ENCODE data around the gene WASF1. TPM values are rescaled to one million over a fixed set of nuclear protein-coding genes. Genes with fewer than 3 reads are reported as not detected.
"Not testable (repeated sequence)": the region's sequence is repeated elsewhere in the genome, so short reads cannot be mapped to it uniquely, and the experiment has no call there.

WASF1 gene
- total RNA-seq, 3 donors from 2014 or later = 1.2 to 2.3 (median 1.9) TPM

DNA sequence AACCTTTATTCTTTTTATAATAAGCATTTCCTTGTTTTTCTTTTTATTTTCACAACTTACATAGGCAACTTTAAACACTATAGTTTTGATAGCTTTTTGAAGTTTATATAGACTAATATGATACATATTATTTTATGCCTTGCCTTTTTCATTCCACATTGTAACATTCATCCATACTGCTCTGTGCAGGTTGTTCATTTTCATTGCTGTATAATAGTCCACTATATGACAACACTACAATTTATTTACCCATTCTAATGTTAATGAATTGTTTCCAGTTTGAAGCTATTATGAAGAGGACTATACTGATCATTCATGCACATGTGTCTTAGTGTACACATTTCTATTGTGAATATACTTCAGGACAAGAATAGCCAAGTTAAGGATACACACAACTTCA is 49.1 kb downstream of the WASF1 start:
- H3K4me1 Mint-ChIP-seq (ENCODE audit: low read depth) = no peaks in the 10 kb centered on the region
- no peak overlapping the region for H3K4me3 Mint-ChIP-seq
- no peaks in the 10 kb centered on the region for H3K36me3 Mint-ChIP-seq (ENCODE audit: insufficient read depth)
- peaks cover 2% of the 10 kb centered on the region for H3K27me3 Mint-ChIP-seq (ENCODE audit: low read depth)
- ATAC-seq = no peak
- H3K9me3 Mint-ChIP-seq = peaks cover 3% of the 10 kb centered on the region
- no peak for DNase-seq

DNA sequence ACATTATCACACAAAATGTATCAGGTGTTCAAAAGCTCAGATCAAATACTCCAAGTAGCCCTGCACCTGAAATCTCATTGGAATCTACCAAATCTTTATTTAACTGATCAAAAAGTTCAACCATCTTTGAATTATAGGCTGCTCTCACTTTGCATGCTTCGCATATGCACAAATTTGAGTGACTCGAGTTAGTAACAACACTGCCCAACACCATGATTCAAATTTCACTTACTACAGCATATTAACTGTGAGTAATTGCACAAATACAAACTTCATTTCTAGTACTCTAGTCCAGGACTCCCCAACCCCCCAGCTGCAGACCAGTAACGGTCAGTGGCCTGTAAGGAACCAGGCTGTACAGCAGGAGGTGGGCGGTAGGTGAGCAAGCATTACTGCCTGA is 51.1 kb downstream of the WASF1 start:
- no peaks in the 10 kb centered on the region for H3K36me3 Mint-ChIP-seq (ENCODE audit: insufficient read depth)
- peaks cover 3% of the 10 kb centered on the region for H3K9me3 Mint-ChIP-seq
- DNase-seq (no peak), ATAC-seq (no peak)
- H3K4me3 Mint-ChIP-seq = no peak overlapping the region
- H3K27me3 Mint-ChIP-seq (ENCODE audit: low read depth) = no peaks in the 10 kb centered on the region
- H3K4me1 Mint-ChIP-seq (ENCODE audit: low read depth) = no peaks in the 10 kb centered on the region

DNA sequence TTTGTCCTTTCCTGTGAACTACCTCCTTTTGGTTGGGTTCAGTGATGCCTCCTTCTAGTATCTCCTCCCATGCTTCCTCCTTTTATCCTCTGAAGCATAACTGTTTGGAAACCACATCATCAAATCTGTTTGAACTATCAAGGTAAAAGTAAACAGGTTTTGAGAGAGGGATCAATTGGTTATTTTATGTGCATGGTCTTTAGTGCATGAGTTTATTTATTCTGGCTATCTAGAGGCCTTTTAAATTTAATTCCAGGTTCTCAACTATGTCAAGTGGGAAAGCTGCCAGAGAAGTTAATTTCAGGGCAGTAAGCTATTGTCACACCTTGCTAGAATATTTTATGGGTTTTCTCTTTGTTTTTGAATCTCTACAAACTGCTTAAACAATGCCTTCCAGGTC is 54.1 kb downstream of the WASF1 start:
- Mint-ChIP-seq H3K9me3 (no peaks in the 10 kb centered on the region), H3K4me1 (ENCODE audit: low read depth) (no peaks in the 10 kb centered on the region), H3K36me3 (ENCODE audit: insufficient read depth) (no peaks in the 10 kb centered on the region), H3K4me3 (no peak overlapping the region), H3K27me3 (ENCODE audit: low read depth) (no peaks in the 10 kb centered on the region)
- DNase-seq = no peak
- no peak for ATAC-seq

DNA sequence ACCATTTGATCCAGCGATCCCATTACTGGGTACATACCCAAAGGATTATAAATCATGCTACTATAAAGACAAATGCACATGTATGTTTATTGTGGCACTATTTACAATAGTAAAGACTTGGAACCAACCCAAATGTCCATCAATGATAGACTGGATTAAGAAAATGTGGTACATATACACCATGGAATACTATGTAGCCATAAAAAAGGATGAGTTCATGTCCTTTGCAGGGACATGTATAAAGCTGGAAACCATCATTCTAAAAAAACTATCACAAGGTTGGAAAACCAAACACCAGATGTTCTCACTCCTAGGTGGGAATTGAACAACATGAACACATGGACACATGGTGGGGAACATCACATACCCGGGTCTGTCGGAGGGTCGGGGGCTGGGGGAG is 57.8 kb downstream of the WASF1 start:
- H3K9me3 Mint-ChIP-seq; H3K27me3 Mint-ChIP-seq (ENCODE audit: low read depth); DNase-seq; H3K4me1 Mint-ChIP-seq (ENCODE audit: low read depth); H3K4me3 Mint-ChIP-seq; ATAC-seq; H3K36me3 Mint-ChIP-seq (ENCODE audit: insufficient read depth): not testable (repeated sequence)

DNA sequence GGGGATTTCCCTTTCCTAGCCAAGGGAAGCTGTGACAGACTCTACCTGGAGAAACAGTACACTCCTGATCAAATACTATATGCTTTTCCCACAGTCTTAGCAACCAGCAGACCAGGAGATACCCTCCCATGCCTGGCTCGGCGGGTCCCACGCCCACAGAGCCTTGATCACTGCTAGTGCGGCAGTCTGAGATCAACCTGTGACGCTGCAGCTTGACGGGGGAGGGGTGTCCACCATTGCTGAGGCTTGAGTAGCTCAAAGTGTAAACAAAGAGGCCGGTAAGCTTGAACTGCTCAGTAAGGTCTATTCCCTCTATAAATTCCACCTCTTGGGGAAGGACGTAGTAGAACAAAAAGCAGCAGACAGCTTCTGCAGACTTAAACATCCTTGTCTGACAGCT is 63.2 kb downstream of the WASF1 start:
- H3K9me3 Mint-ChIP-seq = peaks cover 5% of the 10 kb centered on the region
- no peak for DNase-seq
- H3K36me3 Mint-ChIP-seq (ENCODE audit: insufficient read depth) = no peaks in the 10 kb centered on the region
- H3K4me1 Mint-ChIP-seq (ENCODE audit: low read depth) = peaks cover 1% of the 10 kb centered on the region
- no peak for ATAC-seq
- peaks cover 8% of the 10 kb centered on the region for H3K27me3 Mint-ChIP-seq (ENCODE audit: low read depth)
- H3K4me3 Mint-ChIP-seq = no peak overlapping the region

DNA sequence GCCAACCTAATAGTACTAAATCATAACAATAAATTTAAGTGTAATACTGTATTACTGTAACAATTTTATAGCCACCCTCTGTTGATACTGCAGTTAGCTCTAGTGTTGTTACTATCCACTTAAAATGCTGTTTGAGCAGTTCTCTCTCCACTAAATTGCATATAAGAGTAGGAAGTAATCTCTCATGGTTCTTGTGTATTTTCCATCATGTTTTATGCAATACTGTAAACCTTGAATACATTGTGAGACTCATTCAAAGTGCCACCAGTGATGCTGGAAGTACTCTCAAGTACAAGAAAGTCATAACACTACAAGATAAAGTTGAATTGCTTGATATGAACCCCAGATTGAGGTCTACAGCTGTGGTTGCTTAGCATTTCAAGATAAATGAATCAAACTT is 65.5 kb downstream of the WASF1 start:
- Mint-ChIP-seq H3K36me3 (ENCODE audit: insufficient read depth) (no peaks in the 10 kb centered on the region), H3K9me3 (peaks cover 5% of the 10 kb centered on the region), H3K4me3 (no peak overlapping the region), H3K4me1 (ENCODE audit: low read depth) (no peaks in the 10 kb centered on the region), H3K27me3 (ENCODE audit: low read depth) (peaks cover 8% of the 10 kb centered on the region)
- ATAC-seq = no peak
- no peak for DNase-seq

DNA sequence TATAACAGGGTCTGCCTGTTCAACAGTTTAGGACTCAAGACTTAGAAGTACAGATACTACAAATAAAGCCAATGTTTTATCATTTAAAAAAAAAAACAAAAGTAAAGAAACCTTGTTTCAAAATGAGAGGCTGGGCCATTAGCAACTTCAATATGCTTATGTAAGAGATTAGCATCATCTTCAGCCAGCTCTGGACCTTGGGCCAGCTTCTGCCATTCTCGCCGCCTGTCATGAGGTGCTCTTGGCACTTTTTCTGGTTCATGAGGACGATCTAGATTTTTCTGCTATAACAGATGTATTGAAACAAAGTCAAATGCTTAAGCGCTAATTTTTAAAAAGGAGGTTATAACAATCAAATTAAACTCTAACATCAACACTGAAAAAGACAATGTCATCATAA is 74.2 kb downstream of the WASF1 start:
- Mint-ChIP-seq H3K4me3 (no peak overlapping the region), H3K36me3 (ENCODE audit: insufficient read depth) (no peaks in the 10 kb centered on the region), H3K4me1 (ENCODE audit: low read depth) (no peaks in the 10 kb centered on the region), H3K27me3 (ENCODE audit: low read depth) (peaks cover 2% of the 10 kb centered on the region), H3K9me3 (no peaks in the 10 kb centered on the region)
- no peak for ATAC-seq
- DNase-seq = no peak

DNA sequence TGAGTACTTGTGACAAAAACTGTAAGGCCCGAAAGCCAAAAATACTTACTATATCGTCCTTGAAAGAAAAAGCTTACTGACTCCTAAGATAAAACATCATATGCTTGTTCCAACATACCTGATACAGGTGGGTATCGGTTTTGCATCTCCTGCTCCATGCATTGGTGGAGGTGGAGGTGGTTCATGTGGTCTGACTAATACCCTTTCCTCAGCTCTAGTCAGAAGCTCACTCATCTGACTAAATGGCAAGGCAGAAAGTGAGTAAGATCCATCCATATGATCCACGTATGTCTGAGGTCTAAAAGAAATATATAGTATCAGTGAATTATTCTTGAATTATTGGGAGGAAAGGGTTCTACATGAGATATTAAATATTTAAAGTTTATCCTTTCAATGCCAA is 76.2 kb downstream of the WASF1 start:
- DNase-seq (no peak), ATAC-seq (no peak)
- Mint-ChIP-seq H3K27me3 (ENCODE audit: low read depth) (peaks cover 5% of the 10 kb centered on the region), H3K9me3 (no peaks in the 10 kb centered on the region), H3K36me3 (ENCODE audit: insufficient read depth) (no peaks in the 10 kb centered on the region), H3K4me3 (no peak overlapping the region), H3K4me1 (ENCODE audit: low read depth) (no peaks in the 10 kb centered on the region)

DNA sequence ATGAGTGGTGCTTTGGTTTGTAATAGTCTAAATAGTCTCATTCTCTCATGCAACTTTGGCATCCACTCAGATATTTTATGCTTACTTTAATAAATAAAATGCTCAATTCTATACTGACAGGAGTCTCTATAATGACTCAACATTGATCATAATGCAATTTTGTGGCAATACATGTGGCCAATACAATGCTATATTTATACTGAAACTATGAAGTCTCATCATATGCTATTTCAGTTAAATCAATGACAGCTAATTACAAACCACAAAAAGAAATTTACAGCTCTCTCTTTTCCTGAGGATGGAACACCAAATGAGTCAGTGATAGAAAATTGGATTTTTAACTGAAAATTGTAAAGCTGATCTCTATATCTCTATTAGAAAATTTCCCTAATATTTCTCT is 77.1 kb downstream of the WASF1 start:
- Mint-ChIP-seq H3K4me3 (no peak overlapping the region), H3K9me3 (no peaks in the 10 kb centered on the region), H3K36me3 (ENCODE audit: insufficient read depth) (no peaks in the 10 kb centered on the region), H3K4me1 (ENCODE audit: low read depth) (no peaks in the 10 kb centered on the region), H3K27me3 (ENCODE audit: low read depth) (peaks cover 5% of the 10 kb centered on the region)
- ATAC-seq (no peak), DNase-seq (no peak)

DNA sequence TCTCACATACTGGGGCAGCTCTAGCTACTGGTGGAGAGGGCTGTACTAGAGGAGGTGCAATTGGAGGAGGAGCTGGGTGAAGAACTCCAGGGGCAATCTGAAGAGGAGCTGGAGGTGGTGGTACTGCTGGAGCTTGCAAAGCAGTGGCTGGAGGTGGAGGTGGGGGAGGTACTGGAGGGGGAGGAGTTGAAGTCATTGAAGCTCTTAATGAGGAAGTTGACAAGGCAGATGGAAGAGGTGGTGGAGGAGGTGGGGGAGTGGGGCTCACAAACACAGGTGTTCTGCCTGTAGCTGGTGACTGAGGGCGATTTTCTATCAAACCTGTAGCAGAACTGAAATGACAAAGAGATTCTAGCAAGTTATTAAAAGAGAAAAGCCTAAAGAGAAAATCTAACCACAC is 77.6 kb downstream of the WASF1 start:
- Mint-ChIP-seq H3K4me1 (ENCODE audit: low read depth) (no peaks in the 10 kb centered on the region), H3K9me3 (no peaks in the 10 kb centered on the region), H3K36me3 (ENCODE audit: insufficient read depth) (no peaks in the 10 kb centered on the region), H3K4me3 (no peak overlapping the region), H3K27me3 (ENCODE audit: low read depth) (peaks cover 5% of the 10 kb centered on the region)
- ATAC-seq (no peak), DNase-seq (no peak)

DNA sequence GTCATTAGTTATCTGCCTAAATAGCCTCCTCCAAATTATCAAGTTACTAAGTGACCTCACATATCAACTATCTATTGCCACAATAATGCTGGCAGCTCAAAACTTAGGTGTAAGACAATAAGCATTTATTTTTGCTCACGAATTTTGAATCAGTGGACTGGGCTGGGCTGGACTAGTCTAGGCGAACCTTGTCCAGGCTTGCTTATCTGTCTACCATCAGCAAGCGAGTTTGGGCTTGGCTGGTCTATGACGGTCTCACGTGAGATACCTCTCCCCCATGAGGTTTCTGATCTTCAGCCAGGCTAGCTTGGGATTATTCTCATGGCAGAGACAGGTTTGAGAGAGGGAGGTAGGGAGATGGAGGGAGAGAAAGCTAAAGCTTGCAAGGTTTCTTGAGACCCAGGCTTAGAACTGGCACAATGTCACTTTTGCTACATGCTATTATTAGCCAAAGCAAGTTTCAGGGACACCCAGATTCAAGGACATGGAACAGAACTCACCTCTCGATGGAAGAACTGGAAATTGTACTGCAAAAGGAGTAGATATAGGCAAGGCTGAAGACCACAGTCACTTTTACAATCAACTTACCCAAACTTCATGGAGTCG is 80.9 kb downstream of the WASF1 start:
- Mint-ChIP-seq H3K36me3 (ENCODE audit: insufficient read depth) (no peaks in the 10 kb centered on the region), H3K4me3 (no peak overlapping the region), H3K4me1 (ENCODE audit: low read depth) (no peaks in the 10 kb centered on the region), H3K9me3 (no peaks in the 10 kb centered on the region), H3K27me3 (ENCODE audit: low read depth) (peaks cover 5% of the 10 kb centered on the region)
- no peak for DNase-seq
- no peak for ATAC-seq

DNA sequence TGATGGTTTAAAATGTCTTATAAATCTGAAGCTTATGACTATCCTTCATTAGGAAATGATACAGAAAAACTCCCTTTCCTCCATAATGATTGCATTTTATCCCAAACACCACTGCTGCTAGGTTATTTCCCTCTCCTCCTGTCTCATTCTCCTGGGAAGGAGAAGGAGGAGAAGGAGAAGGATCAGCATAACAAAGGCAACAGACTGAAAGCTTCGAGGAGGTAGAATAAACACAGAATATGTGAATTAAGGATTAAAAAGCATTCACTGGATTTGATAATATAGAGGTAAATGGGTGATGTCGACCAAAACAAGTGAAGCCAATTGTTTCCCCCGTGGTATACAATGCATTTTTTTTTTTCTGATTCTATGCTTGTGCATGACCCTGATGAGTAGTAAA is 82.0 kb downstream of the WASF1 start:
- H3K9me3 Mint-ChIP-seq = no peaks in the 10 kb centered on the region
- no peak overlapping the region for H3K4me3 Mint-ChIP-seq
- H3K36me3 Mint-ChIP-seq (ENCODE audit: insufficient read depth) = no peaks in the 10 kb centered on the region
- H3K27me3 Mint-ChIP-seq (ENCODE audit: low read depth) = peaks cover 5% of the 10 kb centered on the region
- DNase-seq (no peak), ATAC-seq (no peak)
- no peaks in the 10 kb centered on the region for H3K4me1 Mint-ChIP-seq (ENCODE audit: low read depth)

DNA sequence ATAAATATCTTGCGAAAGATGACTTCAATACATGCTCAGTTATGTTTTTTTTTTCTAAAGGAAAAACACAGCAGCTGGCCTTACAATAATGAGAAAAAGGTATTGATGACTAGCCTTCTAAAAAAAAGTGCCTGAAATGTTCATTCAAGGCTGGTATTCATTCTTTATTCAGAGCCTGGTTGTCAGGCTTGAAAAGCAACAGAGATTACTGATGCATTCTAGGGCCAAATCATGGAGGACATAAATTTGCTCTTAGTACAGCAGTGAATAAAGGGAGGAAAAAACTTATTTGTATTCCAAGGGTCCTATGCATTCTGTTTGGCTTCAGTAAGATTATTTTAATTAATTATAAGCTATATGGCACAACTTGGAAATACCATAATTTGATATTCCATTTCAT is 83.5 kb downstream of the WASF1 start:
- no peak for ATAC-seq
- no peak for DNase-seq
- Mint-ChIP-seq H3K36me3 (ENCODE audit: insufficient read depth) (no peaks in the 10 kb centered on the region), H3K27me3 (ENCODE audit: low read depth) (peaks cover 3% of the 10 kb centered on the region), H3K9me3 (no peaks in the 10 kb centered on the region), H3K4me1 (ENCODE audit: low read depth) (no peaks in the 10 kb centered on the region), H3K4me3 (no peak overlapping the region)

DNA sequence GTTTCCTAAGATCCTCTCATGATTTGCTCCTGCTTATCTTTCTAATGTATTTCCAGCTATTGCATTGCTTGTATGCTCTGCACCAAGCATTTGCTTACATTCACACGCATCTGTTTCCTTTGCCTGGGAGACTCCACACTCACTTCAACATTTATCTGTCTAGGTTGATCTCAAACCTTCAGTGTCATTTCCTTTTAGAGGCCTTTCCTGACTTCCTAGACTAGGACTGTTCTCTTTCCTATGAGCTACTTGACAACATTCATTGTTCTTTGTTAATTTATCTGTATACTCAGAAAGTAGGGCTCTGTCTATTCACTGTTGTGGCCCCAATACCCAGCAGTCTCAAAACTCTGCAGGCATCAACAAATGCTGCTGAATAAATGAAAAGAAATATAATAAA is 84.4 kb downstream of the WASF1 start:
- Mint-ChIP-seq H3K36me3 (ENCODE audit: insufficient read depth) (no peaks in the 10 kb centered on the region), H3K4me3 (no peak overlapping the region), H3K9me3 (no peaks in the 10 kb centered on the region), H3K4me1 (ENCODE audit: low read depth) (no peaks in the 10 kb centered on the region), H3K27me3 (ENCODE audit: low read depth) (peaks cover 3% of the 10 kb centered on the region)
- ATAC-seq (no peak), DNase-seq (no peak)

DNA sequence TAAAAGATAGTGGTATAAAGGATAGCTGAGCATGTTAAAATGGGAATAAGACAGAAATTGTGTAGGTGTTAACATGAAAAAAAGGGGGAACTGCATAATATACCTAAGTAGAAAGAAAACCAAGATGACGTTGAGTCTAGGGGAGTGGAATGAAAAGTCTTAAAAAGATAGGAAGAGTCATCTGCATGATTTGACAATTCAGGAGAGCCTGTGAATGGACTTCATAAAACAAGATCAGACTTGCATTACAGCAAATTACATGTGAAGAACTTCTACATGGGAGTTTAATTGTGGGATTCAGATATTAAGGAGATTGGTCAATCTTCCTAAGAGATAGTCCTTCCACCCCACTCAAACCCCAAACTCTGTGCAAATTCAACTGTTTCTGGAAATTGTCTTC is 85.5 kb downstream of the WASF1 start:
- no peaks in the 10 kb centered on the region for H3K9me3 Mint-ChIP-seq
- no peak for DNase-seq

DNA sequence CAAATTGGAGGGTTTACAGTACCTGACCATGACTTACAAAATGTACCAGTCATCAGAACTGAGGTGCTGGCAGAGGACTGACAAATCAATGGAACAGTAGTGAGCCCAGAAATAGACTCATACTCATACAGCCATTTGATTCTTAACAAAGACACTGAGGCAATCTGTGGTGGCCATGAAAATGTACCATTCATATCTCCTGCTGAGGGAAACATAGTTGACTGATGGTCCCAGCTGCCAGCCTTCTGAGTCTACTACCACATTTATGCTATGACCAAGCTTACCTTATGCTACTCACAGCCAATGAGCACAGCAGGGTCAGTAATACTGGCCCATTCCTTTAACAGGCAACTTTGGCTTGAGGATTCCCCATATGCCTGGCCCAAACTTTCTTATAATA is 88.6 kb downstream of the WASF1 start:
- Mint-ChIP-seq H3K36me3 (ENCODE audit: insufficient read depth) (no peaks in the 10 kb centered on the region), H3K4me3 (no peak overlapping the region), H3K9me3 (no peaks in the 10 kb centered on the region), H3K4me1 (ENCODE audit: low read depth) (no peaks in the 10 kb centered on the region), H3K27me3 (ENCODE audit: low read depth) (peaks cover 4% of the 10 kb centered on the region)
- ATAC-seq (no peak), DNase-seq (no peak)

More for the DNA sequence above, 85.5 kb downstream of the WASF1 start:
- H3K36me3 Mint-ChIP-seq (ENCODE audit: insufficient read depth) = no peaks in the 10 kb centered on the region
- no peak overlapping the region for H3K4me3 Mint-ChIP-seq
- peaks cover 3% of the 10 kb centered on the region for H3K27me3 Mint-ChIP-seq (ENCODE audit: low read depth)
- no peak for ATAC-seq
- no peaks in the 10 kb centered on the region for H3K4me1 Mint-ChIP-seq (ENCODE audit: low read depth)

Measured in activated T-cell treated with anti-CD3 and anti-CD28 coated beads, Interleukin-2, amount 50 U/mL, for 4 hours (primary cell).